HUES64 (cell line): Measurements from ENCODE around the gene DEFB114.
"Not testable (repeated sequence)": the region's sequence is repeated elsewhere in the genome, so short reads cannot be mapped to it uniquely, and the experiment has no call there.

Experiments used
- H3K27ac ChIP-seq: 2 replicates; pipeline ENCODE4 v1.7.0; 2013; ENCODE audit warnings: low read depth, low read length, inconsistent platforms
- H3K27me3 ChIP-seq: 2 replicates; pipeline ENCODE4 v1.6.1; 2013; ENCODE audit warnings: mild to moderate bottlenecking, low read length; ENCODE audit not compliant: insufficient read depth
- H3K36me3 ChIP-seq: 2 replicates; pipeline ENCODE4 v1.6.1; 2013; ENCODE audit warnings: mild to moderate bottlenecking, low read length; ENCODE audit not compliant: insufficient read depth
- H3K4me1 ChIP-seq: 2 replicates; pipeline ENCODE4 v1.6.1; 2013; ENCODE audit warnings: mild to moderate bottlenecking, low read length, moderate library complexity; ENCODE audit not compliant: insufficient read depth
- H3K4me3 ChIP-seq: 2 replicates; pipeline ENCODE4 v1.5.1; 2013; ENCODE audit warnings: mild to moderate bottlenecking, low read length, moderate library complexity
- H3K9ac ChIP-seq: 2 replicates; pipeline ENCODE4 v1.6.1; 2013; ENCODE audit warnings: mild to moderate bottlenecking, low read depth, low read length
- H3K9me3 ChIP-seq: 2 replicates; pipeline ENCODE4 v1.6.1; 2013; ENCODE audit warnings: low read depth, low read length; ENCODE audit not compliant: insufficient read depth
- WGBS: fragments of 150-250, 120-280 bp; methylation state at CpG from one replicate; pipeline ENCODE4 v1.1.7; 2013; ENCODE audit warnings: missing lambda C conversion rate; 5-methylcytosine and 5-hydroxymethylcytosine counted together

DEFB114 gene

GRCh38 chr6:49969605-49970004, 5.6 kb upstream of the DEFB114 start, which contains the start of gene DEFB113:
Gene DEFB113 (minus strand): TSS chr6:49969625. CDS start chr6:49969625, 0 bp downstream.
- no peak within 1 kb of the TSS for H3K4me3 ChIP-seq
- 85% methylated on average over 2 of the region's 2 CpGs for WGBS
- H3K27ac ChIP-seq, result no peak within 1 kb of the TSS

GRCh38 chr6:49966823-49967222, 2.9 kb upstream of the DEFB114 start:
- H3K4me3 ChIP-seq, result 0 out of 2 replicates have a peak overlapping the region, but pooled peaks have one; percentile 9

More at GRCh38 chr6:49969605-49970004, 5.6 kb upstream of the DEFB114 start, which contains the start of gene DEFB113:
- no peaks in the 10 kb centered on the region for H3K36me3 ChIP-seq
- H3K9ac ChIP-seq, result no peak within 1 kb of the TSS
- no peaks in the 10 kb centered on the region for H3K9me3 ChIP-seq
- peaks cover 47% of the 10 kb centered on the region for H3K4me1 ChIP-seq
- H3K27me3 ChIP-seq, result no peaks in the 10 kb centered on the region

GRCh38 chr6:49966334-49966733, 2.4 kb upstream of the DEFB114 start:
- no peaks in the 10 kb centered on the region for H3K36me3 ChIP-seq
- H3K4me1 ChIP-seq, result peaks cover 47% of the 10 kb centered on the region
- peak overlapping the region; percentile 82; the same call in 1 of the 2 replicates for H3K27ac ChIP-seq
- no peaks in the 10 kb centered on the region for H3K27me3 ChIP-seq
- 29% methylated on average over 1 of the region's 2 CpGs for WGBS
- no peak overlapping the region for H3K9ac ChIP-seq
- 0 out of 2 replicates have a peak overlapping the region, but pooled peaks have one; percentile 9 for H3K4me3 ChIP-seq
- H3K9me3 ChIP-seq, result no peaks in the 10 kb centered on the region

More at GRCh38 chr6:49966823-49967222, 2.9 kb upstream of the DEFB114 start:
- peak overlapping the region; percentile 82; the same call in 1 of the 2 replicates for H3K27ac ChIP-seq
- H3K9ac ChIP-seq, result no peak overlapping the region
- WGBS, result no CpG with 5 or more reads among the region's 2 CpGs
- no peaks in the 10 kb centered on the region for H3K36me3 ChIP-seq
- H3K9me3 ChIP-seq, result no peaks in the 10 kb centered on the region
- no peaks in the 10 kb centered on the region for H3K27me3 ChIP-seq
- H3K4me1 ChIP-seq, result peaks cover 47% of the 10 kb centered on the region

GRCh38 chr6:49958180-49958579, 5.8 kb downstream of the DEFB114 start:
- no peaks in the 10 kb centered on the region for H3K9me3 ChIP-seq
- H3K36me3 ChIP-seq, result no peaks in the 10 kb centered on the region
- no peaks in the 10 kb centered on the region for H3K4me1 ChIP-seq
- H3K9ac ChIP-seq, result no peak overlapping the region
- no peaks in the 10 kb centered on the region for H3K27me3 ChIP-seq
- H3K4me3 ChIP-seq, result no peak overlapping the region
- WGBS, result 100% methylated on average over 1 of the region's 1 CpG
- H3K27ac ChIP-seq, result no peak overlapping the region

- no peaks in the 10 kb centered on the region for H3K9me3 ChIP-seq
- H3K27me3 ChIP-seq, result no peaks in the 10 kb centered on the region
- H3K4me3 ChIP-seq, result no peak overlapping the region
- H3K36me3 ChIP-seq, result no peaks in the 10 kb centered on the region
- H3K9ac ChIP-seq, result no peak overlapping the region
- no peak overlapping the region for H3K27ac ChIP-seq
- H3K4me1 ChIP-seq, result no peaks in the 10 kb centered on the region
Observed at GRCh38 chr6:49955847-49956246, 8.1 kb downstream of the DEFB114 start.

GRCh38 chr6:49951926-49952325, 12.0 kb downstream of the DEFB114 start:
- Histone ChIP-seq H3K4me1 (no peaks in the 10 kb centered on the region), H3K4me3 (no peak overlapping the region), H3K27me3 (no peaks in the 10 kb centered on the region), H3K27ac (no peak overlapping the region), H3K9me3 (no peaks in the 10 kb centered on the region), H3K36me3 (no peaks in the 10 kb centered on the region), H3K9ac (no peak overlapping the region)
- 90% methylated on average over 2 of the region's 2 CpGs for WGBS

GRCh38 chr6:49950415-49950751, 13.6 kb downstream of the DEFB114 start:
- H3K9ac ChIP-seq, result no peak overlapping the region
- no peaks in the 10 kb centered on the region for H3K27me3 ChIP-seq
- no peaks in the 10 kb centered on the region for H3K9me3 ChIP-seq
- no peak overlapping the region for H3K4me3 ChIP-seq
- no peaks in the 10 kb centered on the region for H3K36me3 ChIP-seq
- no peak overlapping the region for H3K27ac ChIP-seq
- no peaks in the 10 kb centered on the region for H3K4me1 ChIP-seq
- 90% methylated on average over 2 of the region's 2 CpGs for WGBS

GRCh38 chr6:49949062-49949461, 14.9 kb downstream of the DEFB114 start:
- no peak overlapping the region for H3K9ac ChIP-seq
- 96% methylated on average over 4 of the region's 4 CpGs for WGBS
- H3K9me3 ChIP-seq, result no peaks in the 10 kb centered on the region
- H3K4me3 ChIP-seq, result no peak overlapping the region
- no peak overlapping the region for H3K27ac ChIP-seq
- no peaks in the 10 kb centered on the region for H3K4me1 ChIP-seq
- no peaks in the 10 kb centered on the region for H3K27me3 ChIP-seq
- H3K36me3 ChIP-seq, result no peaks in the 10 kb centered on the region

GRCh38 chr6:49946835-49947234, 17.1 kb downstream of the DEFB114 start:
- no peaks in the 10 kb centered on the region for H3K4me1 ChIP-seq
- H3K27me3 ChIP-seq, result no peaks in the 10 kb centered on the region
- WGBS, result 94% methylated on average over 2 of the region's 2 CpGs
- H3K9ac ChIP-seq, result no peak overlapping the region
- H3K4me3 ChIP-seq, result no peak overlapping the region
- no peak overlapping the region for H3K27ac ChIP-seq
- no peaks in the 10 kb centered on the region for H3K9me3 ChIP-seq
- H3K36me3 ChIP-seq, result no peaks in the 10 kb centered on the region

- H3K27ac ChIP-seq, H3K4me1 ChIP-seq, H3K9ac ChIP-seq, H3K27me3 ChIP-seq, H3K4me3 ChIP-seq, H3K9me3 ChIP-seq, H3K36me3 ChIP-seq: not testable (repeated sequence)
- WGBS, result 100% methylated on average over 1 of the region's 3 CpGs
Observed at GRCh38 chr6:49944068-49944467, 19.9 kb downstream of the DEFB114 start.

- no peaks in the 10 kb centered on the region for H3K27me3 ChIP-seq
- no peaks in the 10 kb centered on the region for H3K9me3 ChIP-seq
- no peak overlapping the region for H3K9ac ChIP-seq
- H3K27ac ChIP-seq, result no peak overlapping the region
- no peak overlapping the region for H3K4me3 ChIP-seq
- no peaks in the 10 kb centered on the region for H3K4me1 ChIP-seq
- no peaks in the 10 kb centered on the region for H3K36me3 ChIP-seq
- 94% methylated on average over 3 of the region's 3 CpGs for WGBS
Observed at GRCh38 chr6:49939993-49940498, 23.9 kb downstream of the DEFB114 start.

GRCh38 chr6:49937811-49938210, 26.2 kb downstream of the DEFB114 start:
- H3K27ac ChIP-seq, result no peak overlapping the region
- no peak overlapping the region for H3K9ac ChIP-seq
- no peak overlapping the region for H3K4me3 ChIP-seq
- H3K27me3 ChIP-seq, result no peaks in the 10 kb centered on the region
- no peaks in the 10 kb centered on the region for H3K9me3 ChIP-seq
- H3K36me3 ChIP-seq, result no peaks in the 10 kb centered on the region
- no peaks in the 10 kb centered on the region for H3K4me1 ChIP-seq
